Kidney tubule cell (primary cell): ENCODE measurements around the gene RAPGEF6.

Source experiments
- DNase-seq: peaks from one replicate; pipeline ENCODE4 v3.0.0-alpha.2; 2018; ENCODE audit warnings: low spot score

Gene RAPGEF6

DNA sequence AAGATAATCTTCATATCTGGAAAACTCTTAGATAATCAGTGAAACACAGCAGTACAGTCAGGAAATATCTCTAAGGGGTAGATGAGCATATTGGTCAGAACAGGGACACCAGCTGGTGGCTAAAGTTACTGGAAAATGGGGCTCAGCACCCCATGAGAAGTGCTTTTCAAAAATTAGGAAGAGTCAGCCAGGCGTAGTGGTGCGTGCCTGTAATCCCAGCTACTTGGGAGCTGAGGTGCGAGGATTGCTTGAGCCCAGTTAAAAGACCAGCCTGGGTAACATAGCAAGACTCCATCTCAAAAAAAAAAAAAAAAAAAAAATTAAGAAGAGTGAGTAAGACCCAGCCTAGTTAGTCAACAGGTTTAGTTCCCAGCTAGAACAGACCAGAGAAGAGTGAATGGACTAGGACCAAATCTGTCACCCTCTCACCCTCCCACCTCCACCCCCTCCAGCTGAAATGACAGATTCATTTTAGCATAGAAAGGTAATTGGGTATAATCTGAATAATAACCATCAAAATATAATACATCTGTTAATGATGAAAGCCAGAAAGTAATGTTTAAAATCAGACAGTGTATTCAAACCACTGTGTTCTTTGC is 250.3 kb downstream of the RAPGEF6 start:
- DNase-seq = no peak

DNA sequence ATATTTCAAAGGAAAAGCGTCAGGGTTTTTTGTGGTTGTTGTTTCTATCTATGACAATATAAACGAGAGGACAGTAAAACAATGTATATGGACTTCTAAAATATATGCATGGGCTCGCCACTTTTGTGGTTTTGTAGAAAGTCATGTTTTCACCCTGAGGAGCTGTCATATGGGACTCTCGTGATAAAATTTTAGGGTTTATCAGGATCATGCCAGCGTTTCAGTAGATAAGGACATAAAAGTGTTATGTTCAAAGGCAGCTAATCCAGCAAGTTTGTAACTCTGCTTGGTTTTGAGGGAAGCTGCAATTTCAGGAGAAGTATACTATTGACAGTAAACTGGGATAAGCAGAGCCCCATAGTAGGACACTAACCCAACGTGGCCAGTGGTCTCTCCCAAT is 250.9 kb downstream of the RAPGEF6 start:
- no peak for DNase-seq

DNA sequence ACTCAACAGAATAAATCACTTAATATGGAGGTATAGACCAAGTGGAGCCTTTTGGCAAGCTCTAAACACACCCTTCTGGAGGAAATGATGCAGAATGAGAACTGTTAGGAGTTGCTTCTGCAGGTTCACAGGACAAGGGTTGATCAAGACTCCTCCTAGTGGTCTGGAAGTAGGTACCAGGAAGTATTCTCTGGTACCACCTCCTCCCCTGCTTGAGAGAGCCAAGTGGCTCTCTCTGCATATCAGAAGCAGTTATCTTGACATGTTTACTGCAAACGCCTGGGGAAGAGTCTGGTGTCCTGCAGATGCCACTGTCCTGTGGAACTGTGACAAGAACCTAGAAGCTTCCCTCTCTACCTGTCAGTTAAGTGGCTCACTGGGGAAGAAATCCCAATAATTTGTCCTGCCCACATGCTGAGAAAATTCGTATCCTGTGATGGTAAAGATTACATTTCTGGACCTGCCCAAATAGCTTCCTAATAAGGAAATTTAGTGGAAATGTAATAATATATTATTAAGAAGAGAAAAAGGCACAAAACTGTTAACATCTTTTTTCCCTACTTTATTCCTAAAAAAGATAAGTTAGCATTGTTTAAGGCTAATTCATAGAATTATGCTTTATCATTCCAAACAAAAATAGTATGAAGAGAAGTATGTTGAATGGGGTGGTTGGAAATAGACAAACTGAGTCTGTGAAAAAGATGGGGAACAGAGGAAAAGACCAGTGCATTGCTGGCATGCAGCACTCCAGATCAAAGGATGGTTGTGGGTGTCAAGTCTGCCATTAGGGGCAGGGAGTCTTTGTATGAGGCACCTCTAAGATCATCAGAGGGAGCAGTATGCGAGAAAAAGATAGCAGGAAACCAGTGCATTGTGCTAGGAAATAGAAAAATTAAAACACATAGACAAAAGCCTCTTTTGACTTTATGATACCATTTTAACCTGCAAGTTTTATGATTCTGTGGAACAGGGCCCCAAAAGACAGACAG is 252.3 kb downstream of the RAPGEF6 start:
- DNase-seq = peak; percentile 79

DNA sequence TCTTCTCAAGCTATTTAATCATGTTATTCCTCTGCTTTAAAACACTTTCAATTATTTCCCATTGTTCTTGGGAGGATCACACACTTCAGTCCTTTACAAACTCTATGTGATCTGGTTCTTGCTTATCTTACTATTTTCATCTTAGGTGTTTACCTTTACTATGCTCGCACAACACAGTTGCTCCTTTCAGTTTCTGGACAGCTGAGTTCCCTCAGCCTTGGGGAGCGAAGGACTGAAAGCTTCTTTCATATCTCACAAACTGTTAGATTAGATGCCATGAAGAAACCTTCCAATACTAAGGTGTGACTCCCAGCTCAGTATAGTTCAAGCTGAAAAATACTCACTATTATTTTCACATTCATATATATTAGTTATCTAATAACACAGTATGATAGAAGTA is 253.3 kb downstream of the RAPGEF6 start:
- DNase-seq = no peak

DNA sequence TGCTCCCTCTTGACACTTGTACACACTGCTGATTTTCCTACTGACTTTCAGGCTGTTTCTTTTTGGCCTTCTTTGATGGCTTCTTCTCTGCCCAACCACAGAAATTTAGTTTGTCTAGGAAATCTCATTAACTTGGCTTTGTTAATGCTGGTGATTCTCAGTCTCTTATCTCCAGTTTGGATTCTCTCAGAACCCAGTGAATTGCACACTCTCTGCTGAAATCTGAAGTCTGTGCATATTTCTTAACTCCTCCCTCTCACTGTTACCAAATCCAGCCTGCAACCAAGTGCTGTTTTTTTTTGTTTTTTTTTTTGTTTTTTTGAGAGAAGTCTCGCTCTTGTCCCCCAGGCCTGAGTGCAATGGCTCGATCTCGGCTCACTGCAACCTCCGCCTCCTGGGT is 254.0 kb downstream of the RAPGEF6 start:
- DNase-seq = no peak

DNA sequence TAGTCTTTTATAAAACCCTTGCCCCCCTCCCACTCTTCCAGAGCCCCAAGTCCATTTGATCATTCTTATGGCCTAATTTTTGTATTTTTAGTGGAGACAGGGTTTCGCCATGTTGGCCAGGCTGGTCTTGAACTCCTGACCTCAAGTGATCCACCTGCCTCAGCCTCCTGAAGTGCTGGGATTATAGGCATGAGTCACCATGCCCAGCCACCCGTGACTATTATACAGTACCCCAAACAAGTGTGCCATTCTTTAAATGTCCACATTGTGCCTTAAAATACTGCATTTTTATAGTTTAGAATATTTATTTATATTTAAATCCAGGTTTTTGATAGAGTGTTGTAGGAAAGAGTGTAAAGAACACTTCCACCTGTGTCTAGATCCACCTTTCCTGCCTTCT is 254.8 kb downstream of the RAPGEF6 start:
- peak; percentile 17 for DNase-seq

DNA sequence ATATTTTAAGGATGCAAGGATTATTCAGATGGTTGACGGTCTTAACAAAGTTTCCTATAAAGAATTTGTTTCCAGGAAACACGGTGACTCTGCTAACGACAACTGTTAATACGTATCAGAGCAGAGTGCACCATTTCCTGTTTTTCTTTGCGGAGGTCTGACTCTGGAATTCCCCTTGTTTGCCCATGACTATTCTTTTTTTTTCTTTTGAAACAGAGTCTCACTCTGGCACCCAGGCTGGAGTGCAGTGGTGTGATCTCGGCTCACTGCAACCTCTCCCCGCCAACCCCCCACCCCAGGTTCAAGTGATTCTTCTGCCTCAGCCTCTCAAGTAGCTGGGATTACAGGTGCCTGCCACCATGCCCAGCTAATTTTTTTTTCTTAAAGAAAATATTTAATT is 255.3 kb downstream of the RAPGEF6 start:
- DNase-seq = peak; percentile 94

DNA sequence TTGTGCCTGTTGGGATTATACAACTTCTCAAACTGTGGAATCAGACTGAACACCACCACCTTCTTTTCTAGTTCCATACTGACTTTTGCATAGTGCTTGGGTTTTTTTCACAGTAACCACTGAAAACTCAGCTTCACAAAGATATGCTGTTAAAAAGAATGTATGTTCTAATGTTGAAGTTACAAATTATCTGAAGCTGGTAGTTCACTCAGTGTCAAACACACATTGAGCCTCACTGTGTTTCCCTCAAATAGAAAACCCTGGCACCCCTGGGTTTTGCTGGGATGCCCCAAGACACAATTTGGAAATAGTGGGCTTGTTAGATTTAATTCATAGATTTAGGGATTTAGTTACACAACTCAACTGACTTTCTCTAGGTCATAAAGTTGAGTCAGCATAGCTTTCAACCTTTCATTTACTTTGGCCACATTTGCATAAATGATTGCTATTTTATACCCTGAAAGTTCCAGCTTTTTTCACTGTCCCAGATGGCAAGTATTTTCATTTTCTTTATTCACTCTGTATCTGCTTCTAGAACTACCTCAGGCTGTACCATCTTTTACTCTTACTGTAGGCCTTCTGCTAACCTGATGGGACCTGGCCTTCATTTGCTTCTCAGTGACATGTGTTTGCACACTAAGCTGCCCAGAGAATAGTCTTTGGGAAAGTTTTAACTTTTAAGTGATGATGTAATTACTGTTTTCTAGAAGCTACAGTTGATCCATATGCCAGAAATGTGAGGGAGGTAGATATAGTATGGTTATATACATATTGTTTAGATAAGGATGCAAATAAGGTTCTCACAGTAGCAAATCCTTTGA is 256.1 kb downstream of the RAPGEF6 start:
- DNase-seq = peak; percentile 46

DNA sequence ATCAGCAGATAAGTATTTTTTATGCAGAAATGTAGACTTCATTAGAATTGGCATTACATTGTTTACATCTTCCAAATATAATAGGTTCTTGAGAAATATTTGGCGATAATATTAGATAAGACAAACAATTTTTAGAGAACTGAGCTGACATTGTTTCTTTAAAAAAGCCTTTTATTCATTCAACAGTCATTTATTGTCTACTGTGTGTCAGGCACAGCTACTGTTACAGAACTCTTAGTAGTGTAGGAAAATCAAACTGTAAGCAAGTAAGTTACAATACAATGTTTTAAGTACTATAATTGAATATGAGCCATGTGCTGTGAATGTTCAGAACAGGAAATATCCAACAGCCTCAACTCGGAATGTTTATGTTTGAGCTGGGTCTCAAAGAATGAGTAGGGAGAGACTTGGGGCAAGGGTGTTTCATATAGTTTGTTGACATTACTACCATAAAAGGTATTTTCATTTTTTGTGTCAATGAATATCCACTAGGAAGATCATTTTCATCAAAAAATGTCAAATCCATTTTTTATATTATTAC is 257.2 kb downstream of the RAPGEF6 start:
- peak; percentile 20 for DNase-seq

DNA sequence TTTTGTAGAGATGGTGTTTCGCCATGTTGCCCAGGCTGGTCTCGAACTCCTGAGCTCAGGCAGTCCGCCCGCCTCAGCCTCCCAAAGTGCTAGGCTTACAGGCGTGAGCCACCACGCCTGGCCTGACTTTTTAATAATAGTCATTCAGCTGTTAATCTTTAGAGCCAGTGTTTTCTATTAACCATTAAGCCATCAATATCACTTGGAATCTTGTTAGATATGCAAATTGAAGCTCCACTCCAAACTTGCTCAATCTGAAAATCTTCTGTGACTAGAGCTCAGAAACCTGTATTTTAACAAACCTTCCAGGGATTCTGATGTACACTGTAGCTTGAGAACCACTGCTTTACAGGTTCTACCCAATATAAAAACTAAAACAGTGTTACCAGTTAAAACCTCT is 257.7 kb downstream of the RAPGEF6 start:
- DNase-seq = peak; percentile 16

DNA sequence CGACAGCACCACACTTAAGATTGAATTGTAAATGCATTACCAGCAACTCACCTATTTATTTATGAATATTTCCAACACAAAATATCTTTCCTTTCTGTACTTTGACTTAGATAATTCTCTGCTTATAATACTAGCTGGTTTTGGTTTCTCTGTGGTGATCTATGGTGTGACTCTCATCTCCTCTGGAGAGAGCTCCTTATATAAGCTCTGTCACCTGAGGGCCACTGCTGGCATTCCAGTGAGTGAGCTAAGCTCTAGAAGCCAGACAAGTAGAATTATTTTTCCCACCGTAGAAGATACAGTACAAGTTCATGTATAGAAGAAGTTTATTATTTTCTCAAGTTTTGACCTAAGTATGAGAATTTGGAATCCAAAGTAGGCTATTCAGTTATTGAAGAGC is 259.7 kb downstream of the RAPGEF6 start:
- peak; percentile 34 for DNase-seq
